HEK293 (cell line): ENCODE results near the gene MLLT10.

Experiments used
- ATF2 ChIP-seq: fragments of 450-650 bp; formaldehyde crosslinking; IDR thresholded peaks from 2 replicates; pipeline ENCODE4 v1.5.1; 2016; ENCODE audit warnings: missing biosample characterization, missing genetic modification characterization, low read depth
- CTCF ChIP-seq: fragments of 450-650 bp; formaldehyde crosslinking; IDR thresholded peaks from 2 replicates; pipeline ENCODE4 v1.5.1; 2016; ENCODE audit warnings: missing biosample characterization, missing genetic modification characterization
- FEZF1 ChIP-seq: fragments of 450-650 bp; formaldehyde crosslinking; IDR thresholded peaks from 2 replicates; pipeline ENCODE4 v1.5.1; 2016; ENCODE audit warnings: missing biosample characterization, missing genetic modification characterization
- KLF10 ChIP-seq: fragments of 450-650 bp; IDR thresholded peaks from 2 replicates; pipeline ENCODE4 v1.5.1; 2018; ENCODE audit warnings: missing biosample characterization, mild to moderate bottlenecking, missing genetic modification characterization
- KLF16 ChIP-seq: fragments of 450-650 bp; formaldehyde crosslinking; IDR thresholded peaks from 2 replicates; pipeline ENCODE4 v1.5.1; 2017; ENCODE audit warnings: missing biosample characterization, missing genetic modification characterization
- REPIN1 ChIP-seq: fragments of 450-650 bp; formaldehyde crosslinking; IDR thresholded peaks from 2 replicates; pipeline ENCODE4 v1.5.1; 2017; ENCODE audit warnings: missing biosample characterization, missing genetic modification characterization, low read depth
- SETDB1 ChIP-seq: IDR thresholded peaks from one replicate; pipeline ENCODE4 v1.6.1; 2017; ENCODE audit warnings: mild to moderate bottlenecking, low read length, moderate library complexity, mixed read lengths; ENCODE audit not compliant: insufficient read length
- ZNF146 ChIP-seq: fragments of 450-650 bp; formaldehyde crosslinking; IDR thresholded peaks from 2 replicates; pipeline ENCODE4 v1.5.1; 2016; ENCODE audit warnings: missing biosample characterization, missing genetic modification characterization
- ZNF660 ChIP-seq: fragments of 450-650 bp; IDR thresholded peaks from 2 replicates; pipeline ENCODE4 v1.5.1; 2018; ENCODE audit warnings: missing biosample characterization, mild to moderate bottlenecking, missing genetic modification characterization
- ZNF707 ChIP-seq: fragments of 450-650 bp; formaldehyde crosslinking; IDR thresholded peaks from 2 replicates; pipeline ENCODE4 v1.5.1; 2016; ENCODE audit warnings: missing biosample characterization, missing genetic modification characterization
- ZNF776 ChIP-seq: fragments of 450-650 bp; formaldehyde crosslinking; IDR thresholded peaks from 2 replicates; pipeline ENCODE4 v1.5.0; 2017; ENCODE audit warnings: missing biosample characterization, missing genetic modification characterization, borderline replicate concordance
- ZNF792 ChIP-seq: fragments of 450-650 bp; formaldehyde crosslinking; IDR thresholded peaks from 2 replicates; pipeline ENCODE4 v1.5.1; 2016; ENCODE audit warnings: missing biosample characterization, missing genetic modification characterization
- ZXDB ChIP-seq: fragments of 450-650 bp; formaldehyde crosslinking; IDR thresholded peaks from 2 replicates; pipeline ENCODE4 v1.5.1; 2016; ENCODE audit warnings: missing biosample characterization, missing genetic modification characterization

- no peak for TF ChIP-seq REPIN1
- no peak for TF ChIP-seq CTCF (tag by site-specific recombination)
- TF ChIP-seq SETDB1, result no peak
- no peak for TF ChIP-seq ZNF776 (tag by site-specific recombination)
- no peak for TF ChIP-seq ZNF660
- no peak for TF ChIP-seq ZNF146 (tag by site-specific recombination)
- TF ChIP-seq KLF10 (tag by site-specific recombination), result no peak
- TF ChIP-seq KLF16 (tag by site-specific recombination), result no peak
- no peak for TF ChIP-seq ATF2 (tag by site-specific recombination)
- no peak for TF ChIP-seq ZNF792
- no peak for TF ChIP-seq ZXDB (tag by site-specific recombination)
- TF ChIP-seq ZNF707, result no peak
- TF ChIP-seq FEZF1 (tag by site-specific recombination), result no peak
Measured at GRCh38 chr10:21503542-21503941, 30.5 kb upstream of the MLLT10 start.
